HepG2 (cell line): ENCODE results near the gene GPATCH8. TPM values are rescaled to one million over a fixed set of nuclear protein-coding genes. Genes with fewer than 3 reads are reported as not detected.

ENCODE experiments used
- ATF1 ChIP-seq: IDR thresholded peaks from 2 replicates; pipeline ENCODE4 v1.6.1; 2016; ENCODE audit warnings: mild to moderate bottlenecking, control low read depth
- CAMTA2 ChIP-seq: sonication (generic); formaldehyde crosslinking; IDR thresholded peaks from 2 replicates; pipeline ENCODE4 v1.4.0; 2020; ENCODE audit warnings: mild to moderate bottlenecking, missing genetic modification reagents, borderline replicate concordance
- DMAP1 ChIP-seq: IDR thresholded peaks from 2 replicates; pipeline ENCODE4 v1.6.1; 2016
- DMTF1 ChIP-seq: sonication (generic); formaldehyde crosslinking; IDR thresholded peaks from 2 replicates; pipeline ENCODE4 v1.4.0; 2020; ENCODE audit warnings: mild to moderate bottlenecking, missing genetic modification reagents
- FOXO1 ChIP-seq: sonication (generic); formaldehyde crosslinking; IDR thresholded peaks from 2 replicates; pipeline ENCODE4 v1.4.0; 2020; ENCODE audit warnings: missing genetic modification reagents
- GPN1 ChIP-seq: sonication (generic); formaldehyde crosslinking; IDR thresholded peaks from 2 replicates; pipeline ENCODE4 v1.5.1; 2020; ENCODE audit warnings: missing genetic modification reagents, borderline replicate concordance
- KLF11 ChIP-seq: IDR thresholded peaks from 2 replicates; pipeline ENCODE4 v1.6.1; 2016; ENCODE audit warnings: missing compliant biosample characterization
- NR2C2 ChIP-seq: sonication (generic); formaldehyde crosslinking; IDR thresholded peaks from 2 replicates; pipeline ENCODE4 v1.4.0; 2020; ENCODE audit warnings: missing genetic modification reagents, mild to moderate bottlenecking, moderate library complexity, borderline replicate concordance
- PRDM10 ChIP-seq: sonication (generic); formaldehyde crosslinking; IDR thresholded peaks from 2 replicates; pipeline ENCODE4 v1.4.0; 2020; ENCODE audit warnings: low read depth, missing genetic modification reagents
- SIN3A ChIP-seq: IDR thresholded peaks from 2 replicates; pipeline ENCODE4 v1.6.1; 2011; ENCODE audit warnings: low read depth, mild to moderate bottlenecking, control low read depth, low read length, borderline replicate concordance
- XBP1 ChIP-seq: sonication (generic); formaldehyde crosslinking; IDR thresholded peaks from 2 replicates; pipeline ENCODE4 v1.5.0; 2020; ENCODE audit warnings: missing genetic modification reagents
- ZNF274 ChIP-seq: sonication (generic); formaldehyde crosslinking; IDR thresholded peaks from 2 replicates; pipeline ENCODE4 v1.5.1; 2020; ENCODE audit warnings: mild to moderate bottlenecking, missing genetic modification reagents
- ZNF407 ChIP-seq: sonication (generic); formaldehyde crosslinking; IDR thresholded peaks from one replicate; pipeline ENCODE4 v1.5.1; 2020; ENCODE audit warnings: mild to moderate bottlenecking, missing genetic modification reagents; ENCODE audit errors: not compliant biosample characterization
- ZNF703 ChIP-seq: sonication (generic); formaldehyde crosslinking; IDR thresholded peaks from 2 replicates; pipeline ENCODE4 v1.5.1; 2020; ENCODE audit warnings: missing genetic modification reagents, mild to moderate bottlenecking, moderate library complexity, borderline replicate concordance
- ZNF780A ChIP-seq: sonication (generic); formaldehyde crosslinking; IDR thresholded peaks from 2 replicates; pipeline ENCODE4 v1.8.0; 2022; ENCODE audit warnings: mild to moderate bottlenecking, missing genetic modification reagents, moderate library complexity
- ZSCAN30 ChIP-seq: sonication (generic); formaldehyde crosslinking; IDR thresholded peaks from 2 replicates; pipeline ENCODE4 v1.5.0; 2020; ENCODE audit warnings: mild to moderate bottlenecking, missing genetic modification reagents
- polyA plus RNA-seq, 8 experiments: library from polyadenylated mRNA; depleted of rRNA in 3 of 8; stranded (reverse) in 7 of 8; unstranded in 1 of 8; fragments of >200 nt; fragmentation: Illumina TruSeq in 4 of 8; extraction: Trizol in 4 of 8; gene quantifications; 2 replicates each; pipeline versions ENCODE4 v1.2.1 to v1.2.3, GENCODE V29; 2011 to 2016; ENCODE audit warnings: low read depth in 4 of 8, missing spikeins in 1 of 8, mixed read lengths in 1 of 8; ENCODE audit not compliant: insufficient read depth in 1 of 8
- total RNA-seq, 5 experiments: library from RNA; depleted of rRNA; stranded (reverse); fragments of >200 nt; fragmentation: Illumina TruSeq; extraction: Trizol; gene quantifications; 2 replicates each; pipeline ENCODE4 v1.2.3, GENCODE V29; 2016; ENCODE audit warnings: low read depth in 1 of 5

The GPATCH8 gene
- total and polyA plus RNA-seq, 2 of the 13 experiments (the other 11 are each of a cell fraction or from before 2014, with no cell fraction given) = 20.7 to 21.5 TPM

GRCh38 chr17:44533533-44534246 is 30.5 kb upstream of the GPATCH8 start (continued):
- TF ChIP-seq ZNF407 (CRISPR knock-in tag) = peak; percentile 56
- no peak for TF ChIP-seq ZNF780A
- TF ChIP-seq DMTF1 (CRISPR knock-in tag) = no peak
- no peak for TF ChIP-seq XBP1 (CRISPR knock-in tag)
- no peak for TF ChIP-seq NR2C2 (CRISPR knock-in tag)
- no peak for TF ChIP-seq SIN3A
- TF ChIP-seq FOXO1 (CRISPR knock-in tag) = peak; percentile 58
- TF ChIP-seq DMAP1 = no peak
- no peak for TF ChIP-seq ZNF703
- TF ChIP-seq CAMTA2 (CRISPR knock-in tag) = no peak
- TF ChIP-seq PRDM10 (CRISPR knock-in tag) = no peak
- TF ChIP-seq KLF11 (CRISPR knock-in tag) = no peak
- peak; percentile 69 for TF ChIP-seq ZNF274 (CRISPR knock-in tag)
- TF ChIP-seq ZSCAN30 = no peak
- TF ChIP-seq GPN1 (CRISPR knock-in tag) = no peak
- TF ChIP-seq ATF1 (CRISPR knock-in tag) = no peak
